PC-3 (cell line): ENCODE results near the gene HGD.

ENCODE experiments used
- CTCF ChIP-seq: fragments of 300-600 bp; sonication (generic); conservative IDR thresholded peaks from 2 replicates; pipeline ENCODE4 v1.5.1; 2017; ENCODE audit warnings: antibody characterized with exemption, low read depth, mild to moderate bottlenecking, low read length
- EZH2 ChIP-seq: fragments of 300-600 bp; sonication (generic); IDR thresholded peaks from one replicate; pipeline ENCODE4 v1.6.1; 2017; ENCODE audit warnings: antibody characterized with exemption, mild to moderate bottlenecking, low read length; ENCODE audit not compliant: unreplicated experiment
- EZH2phosphoT487 ChIP-seq: fragments of 300-600 bp; sonication (generic); IDR thresholded peaks from 2 replicates; pipeline ENCODE4 v1.6.1; 2018; ENCODE audit warnings: mild to moderate bottlenecking, antibody characterized with exemption, low read length, borderline replicate concordance

GRCh38 chr3:120713262-120713661, 31.2 kb upstream of the HGD start:
- TF ChIP-seq CTCF: no peak
- no peak for TF ChIP-seq EZH2
- TF ChIP-seq EZH2phosphoT487: no peak
